ENCODE data around the gene TBP.
"Not testable (repeated sequence)": the region's sequence is repeated elsewhere in the genome, so short reads cannot be mapped to it uniquely, and the experiment has no call there.

Gene TBP

DNA sequence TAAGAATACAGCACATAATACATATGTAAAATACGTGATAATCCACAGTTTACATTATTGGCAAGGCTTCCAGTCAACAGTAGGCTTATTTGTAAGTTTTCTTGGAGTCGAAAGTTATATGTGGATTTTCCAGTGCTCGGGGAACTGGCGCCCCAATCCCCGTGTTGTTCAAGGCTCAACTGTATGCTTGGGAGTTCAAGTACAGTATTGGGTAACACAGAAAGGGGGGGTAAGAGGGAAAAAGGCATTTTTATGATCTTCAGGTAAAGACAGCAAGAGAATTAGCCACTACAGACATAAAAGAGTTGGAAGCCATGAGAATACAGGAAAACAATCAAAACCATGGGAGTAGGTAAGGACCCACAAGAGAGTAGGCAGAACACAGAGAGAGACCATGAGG, 17.5 kb upstream of the TBP start:
- no peak for DNase-seq

DNA sequence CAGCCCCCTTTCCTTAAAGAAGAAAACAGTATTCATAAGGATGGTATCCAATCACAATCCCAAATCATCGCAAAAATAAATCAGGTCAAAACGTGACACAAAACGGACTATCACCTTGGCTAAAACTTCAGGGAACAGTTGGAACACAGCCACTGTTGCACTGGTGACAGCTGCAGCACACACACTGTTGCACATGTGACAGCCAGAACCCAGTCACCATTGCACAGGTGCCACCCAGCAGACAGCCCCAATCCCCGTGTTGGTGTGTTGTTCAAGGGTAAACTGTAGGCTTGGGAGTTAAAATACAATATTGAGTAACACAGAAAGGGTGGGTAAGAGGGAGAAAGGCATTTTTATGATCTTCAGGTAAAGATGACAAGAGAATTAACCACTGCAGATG, 16.8 kb upstream of the TBP start:
- no peak for DNase-seq

DNA sequence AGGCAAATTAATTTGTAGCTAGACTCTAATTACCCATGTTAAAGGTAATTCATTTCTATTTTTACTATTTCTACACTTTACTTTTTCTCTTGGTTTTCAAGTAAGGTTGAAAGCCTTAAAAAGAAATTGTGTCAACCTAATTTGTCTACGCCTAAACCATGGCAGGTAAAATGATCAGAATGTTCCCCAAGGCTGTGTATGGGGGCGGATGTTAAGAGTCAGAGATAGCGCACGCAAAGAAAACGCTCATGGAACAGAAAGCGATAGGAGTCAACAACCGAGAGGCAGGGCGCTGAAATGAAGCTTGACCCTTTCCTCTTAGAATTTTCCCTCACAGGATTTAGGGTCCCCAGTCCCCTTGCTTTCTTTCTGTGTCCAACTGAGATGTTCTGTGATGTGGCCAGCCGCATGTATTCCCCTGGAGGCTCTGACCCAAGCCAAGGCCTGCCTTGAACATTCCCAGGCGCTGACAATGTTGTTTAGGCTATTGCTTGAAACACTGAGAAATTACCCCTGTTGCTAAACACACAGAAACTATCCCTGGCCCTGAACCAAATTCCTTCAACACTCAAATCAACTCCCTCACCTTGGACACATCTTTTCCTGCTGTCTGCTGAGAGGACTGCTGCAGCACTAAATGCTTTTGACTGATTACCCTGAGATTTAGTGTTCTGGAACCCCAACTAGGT, 12.0 kb upstream of the TBP start:
- no peak for DNase-seq

DNA sequence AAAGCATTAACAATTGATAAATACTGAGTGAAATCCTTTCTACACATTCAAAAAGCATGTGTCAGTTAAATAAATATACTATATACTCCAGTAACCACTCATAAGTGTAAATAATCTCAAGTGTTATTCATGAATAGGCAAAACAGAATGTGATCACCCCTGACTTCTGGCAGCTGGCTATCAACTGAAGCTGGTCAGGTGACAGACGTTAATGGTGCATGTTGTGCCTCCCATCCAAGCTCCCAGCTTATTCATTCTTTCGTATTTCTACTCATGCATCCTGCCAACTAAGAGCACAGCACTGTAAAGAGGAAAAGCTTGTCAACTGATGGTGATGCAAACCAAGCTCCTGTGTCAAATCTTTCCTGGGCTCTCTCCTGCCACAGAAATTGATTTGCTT, 8.8 kb upstream of the TBP start:
- no peak for DNase-seq

DNA sequence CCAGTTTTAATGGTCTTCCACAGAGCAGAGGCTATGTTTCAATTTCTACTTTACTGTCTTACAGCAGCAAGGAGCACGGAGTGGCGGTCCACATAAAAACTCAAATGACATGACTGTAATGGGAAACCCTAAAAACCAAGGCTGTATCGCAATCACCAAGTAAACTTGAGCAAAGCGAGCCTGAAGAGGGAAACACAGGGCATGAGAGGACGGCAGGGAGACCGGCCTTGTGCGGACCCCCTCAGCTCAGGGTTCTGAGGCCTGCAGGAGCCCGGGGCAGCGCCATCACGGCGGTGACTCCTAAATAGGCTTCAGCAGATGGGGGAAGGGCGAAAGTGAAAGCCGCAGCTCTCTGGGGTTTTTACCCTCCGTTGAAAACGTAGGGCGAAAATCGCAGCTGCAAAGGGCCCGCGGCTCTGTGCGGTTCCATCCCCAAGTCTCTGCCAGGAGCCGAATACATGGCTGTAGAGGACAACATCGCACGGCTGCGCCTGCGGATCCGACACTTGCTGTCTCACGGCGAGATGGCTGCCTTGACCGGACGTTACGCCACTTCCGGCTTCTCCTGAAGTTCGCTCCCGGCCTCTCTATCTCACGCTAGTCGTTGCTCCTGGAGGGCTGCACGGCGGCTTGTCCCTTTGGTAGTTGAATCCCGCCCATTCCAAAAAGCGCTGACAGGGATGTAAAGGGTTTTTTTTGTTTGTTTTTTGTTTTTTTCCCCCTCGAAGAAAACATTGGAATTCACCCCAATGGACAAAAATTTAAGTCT, 1.2 kb upstream of the TBP start, which contains the start of gene PSMB1:
Gene PSMB1, minus strand, starts transcription at position 543 of the 769 bp plus-strand sequence. Its CDS starts 65 bp downstream, at position 478.
- DNase-seq: peak; percentile 94

DNA sequence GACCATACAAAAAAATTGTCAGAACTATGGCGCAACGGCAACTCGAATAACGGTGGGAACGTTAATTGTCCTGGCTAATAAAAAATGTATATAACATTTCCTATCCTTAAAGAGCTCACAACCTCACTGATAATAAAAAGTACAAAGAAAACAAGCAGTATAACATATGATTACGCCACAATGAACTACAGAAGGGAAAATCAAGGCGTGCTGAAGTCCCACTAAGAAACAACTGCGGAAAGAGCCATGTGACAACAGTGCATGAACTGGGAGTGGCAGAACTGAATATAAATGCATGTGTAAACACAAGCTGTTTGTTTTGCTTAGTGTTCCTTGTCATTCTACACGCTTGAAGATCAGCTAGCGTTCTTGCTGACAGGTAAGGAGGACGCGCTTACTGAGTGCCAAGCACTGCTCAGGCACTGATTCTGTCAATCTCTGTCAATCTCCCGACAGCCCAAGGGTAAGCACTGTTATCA, 596 bp upstream of the TBP start:
- DNase-seq: peak; percentile 21

DNA sequence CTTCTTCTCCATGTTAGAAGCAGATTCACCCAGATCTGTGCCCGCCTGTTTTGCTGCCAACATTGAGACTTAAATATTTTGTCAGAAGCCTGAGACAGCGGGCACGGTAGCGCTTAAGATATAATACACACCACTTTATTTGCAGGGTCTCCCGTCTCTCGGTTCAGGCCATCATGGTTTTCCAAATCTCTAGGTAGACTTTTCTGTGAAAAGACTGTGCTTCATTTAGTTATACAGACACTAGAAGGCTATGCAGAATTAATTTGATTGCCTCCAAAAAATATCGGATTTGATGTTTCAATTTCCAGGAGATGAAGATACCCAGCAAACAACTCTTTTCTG, 598 bp downstream of the TBP start:
- DNase-seq: no peak

DNA sequence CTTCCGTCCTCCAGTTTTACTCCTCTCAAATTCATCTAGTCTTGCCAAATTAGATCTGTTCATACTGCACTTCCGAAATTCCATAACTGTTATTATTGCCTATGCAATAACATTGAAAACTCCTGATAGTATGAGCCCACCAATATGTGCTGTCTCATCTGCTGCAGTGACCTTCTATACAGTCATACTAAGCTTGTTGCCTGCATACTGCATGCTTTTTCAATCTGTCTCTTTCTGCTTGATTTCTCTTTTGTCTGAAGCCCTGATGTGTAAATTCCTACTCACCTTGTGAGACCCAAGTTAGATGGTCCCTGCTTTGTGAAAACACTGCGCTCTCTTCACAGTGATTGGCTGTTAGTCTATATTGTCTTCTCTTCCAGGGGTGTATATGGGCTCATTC, 1.1 kb downstream of the TBP start:
- DNase-seq: no peak

DNA sequence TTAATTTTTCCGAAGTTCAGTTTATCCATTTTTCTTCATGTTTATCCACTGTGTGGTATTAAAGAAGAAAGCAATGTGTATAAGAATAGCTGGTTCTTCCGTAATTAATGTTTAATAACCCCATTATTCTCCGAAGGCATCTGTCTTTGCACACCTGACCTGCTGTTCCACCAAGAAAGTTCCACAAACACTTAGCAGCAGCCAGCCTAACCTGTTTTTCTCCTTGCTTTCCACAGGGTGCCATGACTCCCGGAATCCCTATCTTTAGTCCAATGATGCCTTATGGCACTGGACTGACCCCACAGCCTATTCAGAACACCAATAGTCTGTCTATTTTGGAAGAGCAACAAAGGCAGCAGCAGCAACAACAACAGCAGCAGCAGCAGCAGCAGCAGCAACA, 7.4 kb downstream of the TBP start:
- DNase-seq: no peak

DNA sequence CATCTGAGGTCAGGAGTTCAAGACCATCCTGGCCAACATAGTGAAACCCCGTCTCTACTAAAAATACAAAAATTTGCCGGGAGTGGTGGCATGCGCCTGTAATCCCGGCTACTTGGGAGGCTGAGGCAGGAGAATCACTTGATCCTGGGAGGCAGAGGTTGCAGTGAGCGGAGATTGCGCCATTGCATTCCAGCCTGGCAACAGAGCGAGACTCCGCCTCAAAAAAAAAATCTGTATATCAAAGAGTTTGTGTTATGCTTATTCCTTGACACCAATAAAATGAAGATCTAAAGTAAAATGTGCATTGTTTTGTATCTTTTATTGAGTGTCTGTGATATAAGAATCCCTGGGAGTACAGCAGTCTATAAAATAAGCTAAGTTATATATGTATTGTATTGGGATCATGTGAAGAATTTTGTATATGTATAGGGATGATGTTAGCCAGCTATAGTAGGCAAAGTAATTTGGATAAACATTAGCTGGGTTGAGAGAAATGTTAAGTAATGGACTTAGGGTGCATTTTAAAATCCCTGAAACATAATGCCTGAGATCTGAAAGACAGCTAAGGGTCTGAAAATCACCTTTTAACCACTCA, 10.9 kb downstream of the TBP start:
- DNase-seq: no peak

DNA sequence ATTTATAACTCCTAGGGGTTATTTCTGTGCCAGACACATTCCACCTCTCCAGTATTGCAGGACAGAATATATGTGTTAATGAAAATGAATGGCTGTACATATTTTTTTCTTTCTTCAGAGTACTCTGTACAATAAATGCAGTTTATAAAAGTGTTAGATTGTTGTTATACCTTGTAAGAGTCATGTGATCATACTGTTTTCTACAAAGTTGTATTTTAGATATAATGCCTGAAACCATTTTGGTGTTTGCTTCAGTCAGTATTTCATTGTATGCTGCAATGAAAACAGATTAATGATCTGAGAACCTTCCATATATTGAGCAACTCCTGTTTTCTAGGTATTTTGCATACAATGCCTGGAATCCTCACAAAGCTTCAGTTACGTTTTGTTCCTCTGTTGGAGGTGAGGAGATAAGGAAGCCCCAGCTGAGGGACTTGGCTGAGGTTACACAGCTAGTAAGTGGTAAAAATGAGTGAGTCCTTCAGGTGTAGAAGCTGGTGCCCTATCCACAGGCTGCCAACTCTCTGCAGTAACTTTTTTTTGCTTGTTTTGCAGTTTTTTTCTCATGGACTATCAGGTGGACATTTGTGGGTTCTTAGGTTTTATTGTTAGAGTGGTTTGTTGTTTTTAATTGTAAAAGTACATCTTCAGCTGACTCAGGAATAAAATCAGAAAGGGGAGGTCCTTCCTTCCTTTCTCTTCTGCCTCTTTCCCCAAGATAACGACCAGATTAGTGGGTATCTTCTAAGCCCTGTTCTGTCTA, 18.7 kb downstream of the TBP start:
- DNase-seq: no peak

DNA sequence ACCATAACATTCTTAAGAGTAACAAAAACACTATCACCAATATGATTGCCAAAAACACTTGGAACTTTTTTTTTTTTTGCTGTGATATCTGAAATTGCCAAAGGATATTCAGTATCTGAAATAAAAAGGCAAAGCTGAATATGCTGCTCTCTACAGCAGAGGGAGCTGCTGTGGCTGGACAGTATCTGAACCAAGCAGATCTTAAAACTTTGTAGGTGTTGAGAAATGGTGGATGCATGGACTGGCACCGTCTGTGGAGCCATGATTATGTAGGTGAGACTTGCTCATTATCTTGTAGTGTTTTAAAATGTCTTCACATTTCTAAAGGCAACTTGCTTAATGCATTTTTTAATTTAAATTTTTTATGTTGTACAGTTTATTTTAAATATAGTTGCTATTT, 21.1 kb downstream of the TBP start:
- no peak for DNase-seq

DNA sequence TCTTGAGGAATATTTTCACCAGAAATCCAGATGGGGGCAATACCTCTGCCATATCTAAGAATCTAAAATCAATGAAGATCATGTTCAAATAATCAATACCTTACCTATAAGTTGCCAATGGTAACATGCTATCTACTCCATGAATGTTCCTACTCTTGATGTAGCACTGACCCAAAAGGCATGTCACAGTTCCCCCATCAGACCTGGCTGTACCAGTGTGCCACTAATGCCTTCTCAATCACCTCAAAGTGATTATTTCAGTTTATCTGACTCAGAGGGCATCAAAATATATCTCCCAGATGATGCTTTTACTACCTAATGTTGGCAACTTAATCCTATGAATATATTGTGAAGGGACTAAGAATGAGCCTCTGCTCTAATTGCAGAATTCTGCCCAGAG, 24.7 kb downstream of the TBP start:
- no peak for DNase-seq

DNA sequence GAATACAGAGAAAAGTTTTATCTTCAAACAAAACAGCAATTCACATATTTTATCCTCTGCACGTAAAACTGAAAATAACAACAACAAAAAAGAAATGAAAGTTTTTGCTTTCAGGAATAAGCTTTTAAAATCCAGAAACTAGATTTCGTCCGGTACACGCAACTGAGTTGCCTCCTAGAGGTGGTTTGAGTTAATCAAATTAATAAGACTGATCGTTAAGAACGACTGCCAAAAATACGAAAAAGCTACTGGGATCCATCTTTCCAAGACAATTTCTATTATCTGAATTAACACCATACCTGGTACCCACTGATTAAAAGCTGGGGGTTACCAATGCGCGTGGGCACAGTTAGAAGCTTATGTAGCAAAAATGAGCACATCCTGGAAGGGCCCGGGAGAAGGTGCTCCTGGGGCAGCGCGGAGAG, 29.6 kb downstream of the TBP start:
- DNase-seq: no peak

DNA sequence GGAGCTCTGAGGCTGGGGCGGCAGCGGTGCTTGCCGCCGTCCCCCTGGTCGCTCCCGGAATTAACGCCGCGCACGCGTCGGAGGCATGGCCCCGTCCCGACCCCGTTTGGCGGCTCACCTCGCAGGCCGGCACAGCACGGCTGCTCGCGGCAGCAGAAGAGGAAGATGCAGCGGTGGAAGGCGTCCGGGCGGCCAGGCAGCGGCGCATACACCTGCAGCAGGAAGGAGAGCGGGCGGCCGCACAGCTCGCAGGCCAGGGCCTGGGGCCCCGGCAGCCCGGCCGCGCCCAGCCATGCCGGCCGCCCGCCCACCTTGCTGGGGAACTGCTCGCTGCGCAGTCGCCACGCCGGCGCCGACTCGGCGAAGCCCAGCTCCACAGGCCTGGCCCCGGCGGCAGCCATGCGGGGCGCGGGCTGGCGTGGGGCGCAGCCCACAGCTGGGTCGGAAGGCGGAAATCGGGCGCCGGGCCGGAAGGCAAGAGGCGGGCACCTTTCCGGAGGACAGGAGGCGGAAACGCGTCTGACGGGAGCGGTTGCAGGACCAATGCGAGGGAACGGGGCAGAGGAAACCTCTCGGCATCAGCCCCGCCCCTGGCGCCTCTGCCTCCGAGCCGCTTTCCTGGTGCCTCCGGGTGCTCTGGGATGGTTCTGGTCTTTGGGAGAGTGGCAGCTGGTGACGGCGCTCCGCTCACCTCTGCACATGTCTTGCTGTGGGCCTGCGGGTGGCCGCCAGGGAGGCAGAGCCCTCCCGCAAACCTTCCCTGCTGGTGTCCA, 30.2 kb downstream of the TBP start, which contains the start of gene PDCD2:
Gene PDCD2, minus strand, starts transcription at position 457 of the 773 bp plus-strand sequence. Its CDS starts 56 bp downstream, at position 401.
- peak; percentile 89 for DNase-seq

DNA sequence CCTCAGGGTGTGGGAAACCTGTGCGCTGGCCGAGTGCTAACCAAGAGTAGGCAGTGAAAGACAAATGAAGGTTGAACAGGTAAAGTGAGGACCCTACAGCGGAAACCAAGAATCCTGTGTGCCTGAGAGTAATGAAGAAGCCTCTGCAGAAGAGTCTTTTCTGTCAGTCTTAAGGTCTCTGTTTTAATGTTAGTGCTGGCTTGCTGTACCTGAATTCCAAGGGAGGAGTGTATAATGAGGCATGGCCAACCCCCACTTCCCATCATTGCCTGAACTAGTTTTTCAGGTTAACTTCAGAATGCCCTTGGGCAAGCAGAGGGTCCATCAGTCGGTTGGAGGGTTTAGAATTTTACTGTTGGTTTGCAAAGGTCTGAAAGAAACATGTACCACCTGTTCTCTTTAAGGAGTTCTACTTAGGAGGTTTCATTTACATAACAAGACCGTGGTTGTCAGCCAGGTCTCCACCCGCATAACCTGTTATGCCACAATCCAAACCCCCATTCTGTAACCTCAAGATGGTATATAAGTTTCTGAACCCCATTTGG, 30.9 kb downstream of the TBP start:
- DNase-seq: no peak

DNA sequence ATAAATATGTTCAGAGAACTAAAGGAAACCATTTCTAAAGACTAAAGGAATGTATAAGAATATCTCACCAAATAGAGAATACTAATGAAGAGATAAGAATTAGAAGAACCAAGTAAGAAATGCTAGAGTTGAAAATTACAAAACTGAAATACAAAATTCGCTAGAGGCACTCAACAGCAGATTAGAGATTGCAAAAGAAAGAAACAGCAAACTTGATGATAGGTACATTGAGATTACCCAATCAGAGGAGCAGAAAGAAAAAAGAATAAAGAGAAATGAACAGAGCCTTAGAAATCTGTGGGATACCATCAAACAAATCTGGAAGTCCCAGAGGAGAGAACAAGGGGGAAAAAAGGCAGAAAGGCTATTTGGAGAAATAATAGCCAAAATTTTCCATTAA, 36.6 kb downstream of the TBP start:
- DNase-seq: no peak

DNA sequence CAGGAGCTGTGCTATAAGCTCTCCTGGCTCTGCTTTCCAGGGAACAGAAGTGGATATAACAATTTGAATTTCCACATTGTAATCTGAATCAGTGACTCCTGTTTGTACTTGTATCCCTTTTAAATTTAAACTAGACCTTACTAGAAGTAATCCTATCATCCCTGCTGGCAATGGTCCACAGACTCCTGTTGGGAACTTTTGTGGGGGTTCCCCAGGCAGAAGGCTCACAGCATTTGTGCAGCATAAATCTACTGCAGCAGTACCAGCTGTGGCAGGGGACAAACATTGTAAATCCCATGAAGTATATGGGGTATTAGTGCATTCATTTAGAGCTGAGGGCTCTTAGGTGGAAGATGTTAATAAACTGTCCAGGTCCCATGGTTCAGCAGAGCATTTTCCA, 42.3 kb downstream of the TBP start:
- no peak for DNase-seq

DNA sequence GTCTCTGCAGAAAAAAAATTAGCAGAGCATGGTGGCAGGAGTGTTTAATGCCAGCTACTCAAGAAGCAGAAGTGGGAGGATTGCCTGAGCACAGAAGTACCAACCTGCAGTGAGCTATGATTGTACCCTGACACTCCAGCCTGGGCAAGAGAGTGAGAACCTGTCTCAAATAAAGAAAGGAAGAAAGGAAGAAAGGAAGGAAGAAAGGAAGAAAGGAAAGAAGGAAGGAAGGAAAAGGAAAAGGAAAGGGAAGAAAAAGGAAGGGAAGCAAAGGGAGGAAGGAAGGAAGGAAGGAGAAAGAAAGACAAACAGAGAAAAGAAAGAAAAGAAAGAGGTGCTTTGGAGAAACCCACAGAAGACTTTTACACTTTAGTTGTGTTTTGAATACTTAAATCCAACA, 43.1 kb downstream of the TBP start:
- no peak for DNase-seq

DNA sequence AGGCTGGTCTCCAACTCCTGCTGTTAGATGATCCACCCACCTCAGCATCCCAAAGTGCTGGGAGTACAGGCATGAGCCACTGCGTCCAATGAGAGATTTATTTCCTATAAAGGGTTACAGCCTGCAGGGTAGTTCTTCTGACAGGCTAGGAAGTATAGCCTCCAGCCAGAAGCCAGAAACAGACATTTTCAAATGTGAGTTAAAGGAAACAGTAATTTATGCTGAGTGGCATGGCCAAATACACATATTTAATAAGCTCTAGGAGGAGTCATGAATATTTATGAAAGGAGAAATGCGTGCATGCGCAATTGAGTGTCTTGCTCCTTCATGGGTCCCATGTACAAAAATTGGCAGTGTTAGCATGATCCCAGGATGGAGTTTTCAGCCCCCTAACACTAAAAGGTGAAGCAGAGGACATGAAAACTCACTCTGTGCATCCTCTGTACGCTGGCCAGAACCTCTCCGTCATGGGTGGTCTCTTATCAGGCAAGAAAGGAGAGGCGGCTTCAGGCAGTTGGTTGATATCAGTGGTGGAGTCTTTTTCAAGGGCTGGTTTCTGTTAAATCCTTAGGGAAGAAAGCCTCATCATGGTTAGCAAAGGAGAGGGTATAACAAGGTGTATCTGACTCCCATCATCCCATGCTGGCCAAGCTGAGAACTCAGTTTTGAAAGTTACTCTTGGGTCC, 51.5 kb downstream of the TBP start:
- no peak for DNase-seq

DNA sequence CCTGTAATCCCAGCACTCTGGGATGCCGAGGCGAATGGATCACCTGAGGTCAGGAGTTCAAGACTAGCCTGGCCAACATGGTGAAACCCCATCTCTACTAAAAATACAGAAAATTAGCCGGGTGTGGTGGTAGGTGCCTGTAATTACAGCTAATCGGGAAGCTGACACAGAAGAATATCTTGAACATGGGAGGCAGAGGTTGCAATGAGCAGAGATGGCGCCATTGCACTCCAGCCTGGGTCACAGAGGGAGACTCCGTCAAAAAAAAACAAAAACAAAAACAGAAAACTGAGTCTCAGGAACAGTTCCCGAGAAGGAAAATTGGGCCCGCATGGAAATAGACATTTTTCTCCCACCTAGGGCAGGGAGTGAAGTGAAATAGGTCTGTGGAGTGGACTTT, 55.1 kb downstream of the TBP start:
- not testable (repeated sequence) for DNase-seq
